Activated CD8-positive, alpha-beta memory T cell treated with anti-CD3 and anti-CD28 coated beads for 24 hours (primary cell): Measurements from ENCODE around the gene XRRA1.
A peak's percentile ranks its signal among the peaks of the same experiment; 100 is the strongest.

ENCODE experiments used
- DNase-seq: peaks from one replicate; pipeline ENCODE4 v3.0.0-alpha.2; 2020

The XRRA1 gene

GRCh38 chr11:74950374-74950969 lies 1.6 kb upstream of the XRRA1 start:
- DNase-seq: no peak

GRCh38 chr11:74949753-74950137 lies 854 bp upstream of the XRRA1 start:
- DNase-seq: no peak

- DNase-seq: no peak
Measured at GRCh38 chr11:74948546-74948897, 369 bp downstream of the XRRA1 start.

GRCh38 chr11:74942073-74942759 lies 6.7 kb downstream of the XRRA1 start:
- DNase-seq: no peak

GRCh38 chr11:74941492-74941891 lies 7.4 kb downstream of the XRRA1 start:
- DNase-seq: no peak

- no peak for DNase-seq
Measured at GRCh38 chr11:74937696-74938475, 11.0 kb downstream of the XRRA1 start.

GRCh38 chr11:74936976-74937375 lies 11.9 kb downstream of the XRRA1 start:
- DNase-seq: no peak

- DNase-seq: no peak
Measured at GRCh38 chr11:74936087-74936486, 12.8 kb downstream of the XRRA1 start.

GRCh38 chr11:74935285-74935684 lies 13.6 kb downstream of the XRRA1 start:
- DNase-seq: no peak

GRCh38 chr11:74933765-74934164 lies 15.1 kb downstream of the XRRA1 start:
- DNase-seq: no peak

- DNase-seq: no peak
Measured at GRCh38 chr11:74932797-74933196, 16.1 kb downstream of the XRRA1 start.

- no peak for DNase-seq
Measured at GRCh38 chr11:74932169-74932568, 16.7 kb downstream of the XRRA1 start.

- peak; percentile 74 for DNase-seq
Measured at GRCh38 chr11:74929431-74930363, 19.2 kb downstream of the XRRA1 start.

GRCh38 chr11:74927496-74927895 lies 21.4 kb downstream of the XRRA1 start:
- DNase-seq: no peak

- no peak for DNase-seq
Measured at GRCh38 chr11:74926304-74927030, 22.4 kb downstream of the XRRA1 start.

GRCh38 chr11:74925281-74925680 lies 23.6 kb downstream of the XRRA1 start:
- no peak for DNase-seq

GRCh38 chr11:74923125-74923524 lies 25.8 kb downstream of the XRRA1 start:
- no peak for DNase-seq

GRCh38 chr11:74909812-74910211 lies 39.1 kb downstream of the XRRA1 start:
- no peak for DNase-seq

- DNase-seq: no peak
Measured at GRCh38 chr11:74909385-74909784, 39.5 kb downstream of the XRRA1 start.

- DNase-seq: no peak
Measured at GRCh38 chr11:74905326-74905725, 43.6 kb downstream of the XRRA1 start.

- DNase-seq: no peak
Measured at GRCh38 chr11:74902342-74902741, 46.5 kb downstream of the XRRA1 start.

- DNase-seq: no peak
Measured at GRCh38 chr11:74896311-74896710, 52.6 kb downstream of the XRRA1 start.
